ENCODE results near the gene TRPV4.

Gene TRPV4

GRCh38 chr12:109841356-109841755 is 8.2 kb upstream of the TRPV4 start:
- Histone ChIP-seq H3K4me1 (ENCODE audit: control insufficient read depth in 2 of 2, insufficient read depth in 2 of 2, low read length in 2 of 2) (peaks cover 7 to 8% of the 10 kb centered on the region in 2 donors), H3K9me3 (ENCODE audit: control insufficient read depth in 2 of 2, low read length in 2 of 2) (no peaks in the 10 kb centered on the region), H3K27me3 (ENCODE audit: control insufficient read depth in 2 of 2, insufficient read depth in 2 of 2, low read length in 2 of 2) (peaks cover 0 to 3% of the 10 kb centered on the region in 2 donors), H3K36me3 (ENCODE audit: control insufficient read depth in 2 of 2, insufficient read depth in 2 of 2, low read length in 2 of 2) (no peaks in the 10 kb centered on the region), H3K27ac (ENCODE audit: low read depth in 2 of 2, low read length in 2 of 2) (no peak overlapping the region), H3K4me3 (ENCODE audit: low read length in 2 of 2) (no peak overlapping the region), H3K9ac (ENCODE audit: low read depth in 1 of 2, low read length in 2 of 2) (no peak overlapping the region)

- Histone ChIP-seq H3K27me3 (ENCODE audit: control insufficient read depth in 2 of 2, insufficient read depth in 2 of 2, low read length in 2 of 2) (peaks cover 0 to 3% of the 10 kb centered on the region in 2 donors), H3K27ac (ENCODE audit: low read depth in 2 of 2, low read length in 2 of 2) (no peak overlapping the region), H3K9ac (ENCODE audit: low read depth in 1 of 2, low read length in 2 of 2) (no peak overlapping the region), H3K9me3 (ENCODE audit: control insufficient read depth in 2 of 2, low read length in 2 of 2) (no peaks in the 10 kb centered on the region), H3K36me3 (ENCODE audit: control insufficient read depth in 2 of 2, insufficient read depth in 2 of 2, low read length in 2 of 2) (no peaks in the 10 kb centered on the region), H3K4me1 (ENCODE audit: control insufficient read depth in 2 of 2, insufficient read depth in 2 of 2, low read length in 2 of 2) (peaks cover 5 to 6% of the 10 kb centered on the region in 2 donors), H3K4me3 (ENCODE audit: low read length in 2 of 2) (no peak overlapping the region)
Measured at GRCh38 chr12:109840305-109841074, 7.3 kb upstream of the TRPV4 start.

GRCh38 chr12:109839444-109839843 is 6.2 kb upstream of the TRPV4 start:
- H3K27me3 ChIP-seq (ENCODE audit: control insufficient read depth in 2 of 2, insufficient read depth in 2 of 2, low read length in 2 of 2): peaks cover 0 to 3% of the 10 kb centered on the region in 2 donors
- no peaks in the 10 kb centered on the region for H3K36me3 ChIP-seq (ENCODE audit: control insufficient read depth in 2 of 2, insufficient read depth in 2 of 2, low read length in 2 of 2)
- no peak overlapping the region for H3K27ac ChIP-seq (ENCODE audit: low read depth in 2 of 2, low read length in 2 of 2)
- H3K9ac ChIP-seq (ENCODE audit: low read depth in 1 of 2, low read length in 2 of 2): no peak overlapping the region
- H3K4me3 ChIP-seq (ENCODE audit: low read length in 2 of 2): no peak overlapping the region
- no peaks in the 10 kb centered on the region for H3K4me1 ChIP-seq (ENCODE audit: control insufficient read depth in 2 of 2, insufficient read depth in 2 of 2, low read length in 2 of 2)
- no peaks in the 10 kb centered on the region for H3K9me3 ChIP-seq (ENCODE audit: control insufficient read depth in 2 of 2, low read length in 2 of 2)

GRCh38 chr12:109836916-109837315 is 3.7 kb upstream of the TRPV4 start:
- no peak overlapping the region for H3K9ac ChIP-seq (ENCODE audit: low read depth in 1 of 2, low read length in 2 of 2)
- H3K4me1 ChIP-seq (ENCODE audit: control insufficient read depth in 2 of 2, insufficient read depth in 2 of 2, low read length in 2 of 2): no peaks in the 10 kb centered on the region
- peaks cover 0 to 16% of the 10 kb centered on the region in 2 donors for H3K27me3 ChIP-seq (ENCODE audit: control insufficient read depth in 2 of 2, insufficient read depth in 2 of 2, low read length in 2 of 2)
- no peak overlapping the region for H3K27ac ChIP-seq (ENCODE audit: low read depth in 2 of 2, low read length in 2 of 2)
- no peaks in the 10 kb centered on the region for H3K9me3 ChIP-seq (ENCODE audit: control insufficient read depth in 2 of 2, low read length in 2 of 2)
- H3K36me3 ChIP-seq (ENCODE audit: control insufficient read depth in 2 of 2, insufficient read depth in 2 of 2, low read length in 2 of 2): no peaks in the 10 kb centered on the region
- no peak overlapping the region for H3K4me3 ChIP-seq (ENCODE audit: low read length in 2 of 2)

- no peak overlapping the region for H3K9ac ChIP-seq (ENCODE audit: low read depth in 1 of 2, low read length in 2 of 2)
- H3K27me3 ChIP-seq (ENCODE audit: control insufficient read depth in 2 of 2, insufficient read depth in 2 of 2, low read length in 2 of 2): peaks cover 0 to 16% of the 10 kb centered on the region in 2 donors
- no peaks in the 10 kb centered on the region for H3K36me3 ChIP-seq (ENCODE audit: control insufficient read depth in 2 of 2, insufficient read depth in 2 of 2, low read length in 2 of 2)
- H3K27ac ChIP-seq (ENCODE audit: low read depth in 2 of 2, low read length in 2 of 2): no peak overlapping the region
- no peaks in the 10 kb centered on the region for H3K9me3 ChIP-seq (ENCODE audit: control insufficient read depth in 2 of 2, low read length in 2 of 2)
- no peaks in the 10 kb centered on the region for H3K4me1 ChIP-seq (ENCODE audit: control insufficient read depth in 2 of 2, insufficient read depth in 2 of 2, low read length in 2 of 2)
- no peak overlapping the region for H3K4me3 ChIP-seq (ENCODE audit: low read length in 2 of 2)
Measured at GRCh38 chr12:109835827-109836226, 2.6 kb upstream of the TRPV4 start.

GRCh38 chr12:109832541-109833306 is 474 bp downstream of the TRPV4 start:
- no peaks in the 10 kb centered on the region for H3K4me1 ChIP-seq (ENCODE audit: control insufficient read depth in 2 of 2, insufficient read depth in 2 of 2, low read length in 2 of 2)
- no peaks in the 10 kb centered on the region for H3K9me3 ChIP-seq (ENCODE audit: control insufficient read depth in 2 of 2, low read length in 2 of 2)
- no peak overlapping the region for H3K9ac ChIP-seq (ENCODE audit: low read depth in 1 of 2, low read length in 2 of 2)
- H3K27ac ChIP-seq (ENCODE audit: low read depth in 2 of 2, low read length in 2 of 2): no peak overlapping the region
- no peaks in the 10 kb centered on the region for H3K36me3 ChIP-seq (ENCODE audit: control insufficient read depth in 2 of 2, insufficient read depth in 2 of 2, low read length in 2 of 2)
- no peak overlapping the region for H3K4me3 ChIP-seq (ENCODE audit: low read length in 2 of 2)
- peaks cover 0 to 16% of the 10 kb centered on the region in 2 donors for H3K27me3 ChIP-seq (ENCODE audit: control insufficient read depth in 2 of 2, insufficient read depth in 2 of 2, low read length in 2 of 2)

GRCh38 chr12:109831929-109832328 is 1.3 kb downstream of the TRPV4 start:
- H3K9ac ChIP-seq (ENCODE audit: low read depth in 1 of 2, low read length in 2 of 2): no peak overlapping the region
- H3K4me1 ChIP-seq (ENCODE audit: control insufficient read depth in 2 of 2, insufficient read depth in 2 of 2, low read length in 2 of 2): no peaks in the 10 kb centered on the region
- H3K36me3 ChIP-seq (ENCODE audit: control insufficient read depth in 2 of 2, insufficient read depth in 2 of 2, low read length in 2 of 2): no peaks in the 10 kb centered on the region
- peaks cover 0 to 14% of the 10 kb centered on the region in 2 donors for H3K27me3 ChIP-seq (ENCODE audit: control insufficient read depth in 2 of 2, insufficient read depth in 2 of 2, low read length in 2 of 2)
- no peak overlapping the region for H3K27ac ChIP-seq (ENCODE audit: low read depth in 2 of 2, low read length in 2 of 2)
- no peaks in the 10 kb centered on the region for H3K9me3 ChIP-seq (ENCODE audit: control insufficient read depth in 2 of 2, low read length in 2 of 2)
- H3K4me3 ChIP-seq (ENCODE audit: low read length in 2 of 2): no peak overlapping the region

GRCh38 chr12:109831365-109831764 is 1.8 kb downstream of the TRPV4 start:
- Histone ChIP-seq H3K9ac (ENCODE audit: low read depth in 1 of 2, low read length in 2 of 2) (no peak overlapping the region), H3K36me3 (ENCODE audit: control insufficient read depth in 2 of 2, insufficient read depth in 2 of 2, low read length in 2 of 2) (no peaks in the 10 kb centered on the region), H3K4me1 (ENCODE audit: control insufficient read depth in 2 of 2, insufficient read depth in 2 of 2, low read length in 2 of 2) (no peaks in the 10 kb centered on the region), H3K27me3 (ENCODE audit: control insufficient read depth in 2 of 2, insufficient read depth in 2 of 2, low read length in 2 of 2) (peaks cover 0 to 13% of the 10 kb centered on the region in 2 donors), H3K27ac (ENCODE audit: low read depth in 2 of 2, low read length in 2 of 2) (no peak overlapping the region), H3K9me3 (ENCODE audit: control insufficient read depth in 2 of 2, low read length in 2 of 2) (no peaks in the 10 kb centered on the region), H3K4me3 (ENCODE audit: low read length in 2 of 2) (no peak overlapping the region)

GRCh38 chr12:109830718-109831117 is 2.5 kb downstream of the TRPV4 start:
- H3K4me3 ChIP-seq (ENCODE audit: low read length in 2 of 2): no peak overlapping the region
- no peaks in the 10 kb centered on the region for H3K4me1 ChIP-seq (ENCODE audit: control insufficient read depth in 2 of 2, insufficient read depth in 2 of 2, low read length in 2 of 2)
- H3K36me3 ChIP-seq (ENCODE audit: control insufficient read depth in 2 of 2, insufficient read depth in 2 of 2, low read length in 2 of 2): no peaks in the 10 kb centered on the region
- H3K9ac ChIP-seq (ENCODE audit: low read depth in 1 of 2, low read length in 2 of 2): no peak overlapping the region
- H3K27ac ChIP-seq (ENCODE audit: low read depth in 2 of 2, low read length in 2 of 2): no peak overlapping the region
- peaks cover 0 to 13% of the 10 kb centered on the region in 2 donors for H3K27me3 ChIP-seq (ENCODE audit: control insufficient read depth in 2 of 2, insufficient read depth in 2 of 2, low read length in 2 of 2)
- H3K9me3 ChIP-seq (ENCODE audit: control insufficient read depth in 2 of 2, low read length in 2 of 2): no peaks in the 10 kb centered on the region

GRCh38 chr12:109830267-109830666 is 2.9 kb downstream of the TRPV4 start:
- Histone ChIP-seq H3K27me3 (ENCODE audit: control insufficient read depth in 2 of 2, insufficient read depth in 2 of 2, low read length in 2 of 2) (peaks cover 0 to 17% of the 10 kb centered on the region in 2 donors), H3K4me1 (ENCODE audit: control insufficient read depth in 2 of 2, insufficient read depth in 2 of 2, low read length in 2 of 2) (no peaks in the 10 kb centered on the region)

More at GRCh38 chr12:109830267-109830666, 2.9 kb downstream of the TRPV4 start:
- H3K4me3 ChIP-seq (ENCODE audit: low read length in 2 of 2): no peak overlapping the region
- H3K27ac ChIP-seq (ENCODE audit: low read depth in 2 of 2, low read length in 2 of 2): no peak overlapping the region
- no peaks in the 10 kb centered on the region for H3K9me3 ChIP-seq (ENCODE audit: control insufficient read depth in 2 of 2, low read length in 2 of 2)
- no peak overlapping the region for H3K9ac ChIP-seq (ENCODE audit: low read depth in 1 of 2, low read length in 2 of 2)
- H3K36me3 ChIP-seq (ENCODE audit: control insufficient read depth in 2 of 2, insufficient read depth in 2 of 2, low read length in 2 of 2): no peaks in the 10 kb centered on the region
